Activated naive CD4-positive, alpha-beta T cell (primary cell): Measurements from ENCODE around the gene METTL21A.

Source experiments
- DNase-seq, 4 experiments: peaks; one replicate each; lab custom pipeline; 2025; lab: John Stamatoyannopoulos, UW

METTL21A gene

DNA sequence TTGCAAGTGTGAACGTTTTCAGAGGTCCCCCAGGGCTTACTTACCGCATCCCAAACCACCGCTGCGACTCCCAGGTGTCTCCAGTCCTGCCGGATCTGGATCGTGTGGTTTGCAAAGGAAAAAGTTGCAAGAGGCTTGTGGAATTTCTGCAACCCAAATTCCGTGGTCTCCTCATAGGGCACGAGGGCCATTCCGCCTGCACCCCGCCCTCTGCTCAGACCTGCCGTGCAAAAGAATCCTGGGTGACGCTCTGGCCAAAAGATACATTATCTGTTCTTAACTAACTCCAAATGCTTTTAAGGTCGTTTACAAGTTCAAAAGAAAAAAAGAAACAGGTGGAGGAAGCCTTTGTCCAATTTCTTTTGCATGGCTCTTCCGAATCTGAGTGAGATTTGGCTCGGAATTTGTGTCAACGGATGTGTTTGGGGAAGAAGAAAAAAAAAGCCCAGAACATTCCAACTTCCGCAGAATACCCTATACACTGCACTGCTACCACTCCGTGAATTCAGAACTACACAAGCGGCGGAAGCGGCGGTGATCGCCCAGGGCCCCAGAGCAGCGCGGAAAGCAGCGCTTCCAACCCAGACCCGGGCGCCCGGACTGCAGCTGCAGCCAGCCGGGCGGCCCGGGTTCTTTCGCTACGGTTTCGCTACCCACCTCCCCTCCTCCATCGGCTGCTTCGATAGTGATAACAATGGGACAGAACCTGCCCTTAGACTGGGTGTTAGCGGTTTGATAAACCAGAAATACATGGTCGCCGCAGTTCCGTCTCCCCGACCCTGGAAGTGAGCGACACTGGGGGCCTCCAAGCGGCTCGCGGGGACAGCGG lies 795 bp downstream of the METTL21A start:
- DNase-seq, result peak; percentile 31 to 54 (median 42)

GRCh38 chr2:207621501-207622039 lies 3.6 kb downstream of the METTL21A start:
- DNase-seq, result no peak

- no peak for DNase-seq
Measured at GRCh38 chr2:207619764-207620203, 5.4 kb downstream of the METTL21A start.

DNA sequence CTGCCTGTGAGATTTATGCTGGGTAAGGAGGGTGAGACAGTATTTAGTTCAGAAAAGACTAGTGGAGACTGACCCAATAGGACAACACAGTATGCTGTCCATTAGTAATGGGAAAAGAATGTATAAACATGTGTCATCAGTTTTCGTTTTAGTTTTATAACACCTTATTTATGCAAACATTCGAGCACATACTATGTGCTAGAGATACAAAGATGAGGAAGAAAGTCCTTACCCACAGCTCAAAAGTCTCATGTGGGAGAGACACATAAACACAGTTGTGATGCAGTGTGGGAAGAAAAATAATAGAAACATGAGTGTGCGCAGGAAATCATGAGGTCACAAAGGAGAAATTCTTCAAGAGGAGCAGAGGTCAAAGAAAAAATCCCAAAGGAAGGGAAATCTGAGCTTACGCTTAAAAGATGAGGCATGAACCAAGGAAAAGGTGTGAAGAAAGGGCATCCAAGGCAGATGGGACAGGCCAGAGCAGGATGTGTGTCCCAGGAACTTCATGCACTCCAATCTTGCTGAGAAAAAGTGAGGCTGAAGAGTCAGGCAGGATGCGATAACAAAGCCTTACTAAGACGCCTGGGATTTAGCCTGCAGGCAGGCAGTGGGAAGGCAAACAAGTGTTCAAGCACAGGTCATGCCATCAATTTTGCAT lies 8.1 kb downstream of the METTL21A start:
- no peak for DNase-seq

GRCh38 chr2:207616185-207616584 lies 9.0 kb downstream of the METTL21A start:
- no peak for DNase-seq

DNA sequence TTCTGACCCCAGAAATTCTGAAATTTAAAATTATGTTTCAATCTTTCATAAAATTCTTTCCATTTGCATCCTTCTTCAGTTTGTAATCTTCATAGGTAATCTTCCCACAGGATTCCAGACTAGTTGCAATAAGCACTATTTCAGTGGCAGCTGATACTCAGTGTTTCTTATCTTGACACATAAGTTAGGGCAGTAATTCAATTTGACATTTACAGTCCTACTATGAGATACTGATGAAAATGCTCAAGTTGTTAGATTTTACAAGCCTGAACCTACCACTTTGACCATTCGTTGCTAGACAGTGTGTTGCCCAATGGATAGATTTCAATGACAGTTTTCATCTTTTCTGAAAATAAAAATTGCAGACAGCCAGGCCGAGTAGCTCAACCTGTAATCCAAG lies 10.4 kb downstream of the METTL21A start:
- DNase-seq, result no peak

DNA sequence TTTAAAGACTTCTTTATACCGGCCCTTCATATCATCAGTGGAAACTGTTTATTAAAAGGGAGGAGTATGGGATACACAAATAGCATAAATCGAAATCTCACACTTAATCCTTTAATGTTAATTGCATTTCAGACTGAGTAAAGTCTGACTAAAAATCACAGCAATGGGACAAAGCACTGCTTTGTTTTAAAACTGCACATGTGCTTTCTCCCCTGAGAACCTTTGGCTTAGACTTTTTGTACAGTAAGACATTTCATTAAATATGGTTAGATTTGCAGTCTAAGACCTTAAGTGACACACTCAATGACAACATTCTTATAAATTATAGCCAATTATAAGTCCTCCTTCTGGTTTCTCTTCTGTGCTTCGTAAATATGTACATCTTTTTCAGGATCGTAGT lies 12.5 kb downstream of the METTL21A start:
- no peak for DNase-seq

GRCh38 chr2:207606829-207607228 lies 18.4 kb downstream of the METTL21A start:
- no peak for DNase-seq

DNA sequence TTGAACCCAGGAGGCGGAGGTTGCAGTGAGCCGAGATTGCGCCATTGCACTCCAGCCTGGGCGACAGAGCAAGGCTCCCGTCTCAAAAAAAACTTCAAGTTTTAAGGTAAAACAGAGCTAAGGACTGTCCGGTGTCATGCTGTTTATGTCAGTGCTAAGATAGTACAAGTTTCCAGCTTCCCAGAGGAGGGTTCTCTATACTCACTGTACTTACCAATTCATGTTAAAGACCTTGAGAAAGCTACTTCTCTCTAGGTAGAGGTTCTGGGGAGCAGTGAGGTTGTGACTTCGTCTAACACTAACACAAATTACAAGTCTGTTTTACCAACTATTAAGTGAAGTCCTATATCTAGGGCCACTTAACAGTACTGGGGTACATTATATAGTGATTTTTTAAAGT lies 18.8 kb downstream of the METTL21A start:
- DNase-seq, result no peak

GRCh38 chr2:207603486-207603885 lies 21.7 kb downstream of the METTL21A start:
- no peak for DNase-seq

DNA sequence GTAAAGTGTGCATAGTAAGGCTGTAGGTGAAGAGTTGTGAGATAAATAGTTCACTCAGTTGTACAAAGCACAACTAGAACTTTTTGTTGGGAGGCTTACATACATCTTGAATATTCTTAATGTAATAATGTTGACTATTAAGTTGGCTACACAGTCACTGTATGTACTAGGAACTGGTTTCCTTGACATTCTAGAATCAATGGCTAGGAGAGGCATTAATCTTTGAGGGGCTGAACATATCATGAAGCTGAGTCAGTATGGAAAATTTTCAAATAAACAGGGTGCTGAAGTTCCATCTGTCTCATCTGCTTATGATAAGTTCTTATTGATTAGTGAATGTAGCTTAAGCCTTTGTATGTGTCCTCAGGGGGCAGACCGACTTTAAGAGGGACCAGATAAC lies 23.4 kb downstream of the METTL21A start:
- no peak for DNase-seq

DNA sequence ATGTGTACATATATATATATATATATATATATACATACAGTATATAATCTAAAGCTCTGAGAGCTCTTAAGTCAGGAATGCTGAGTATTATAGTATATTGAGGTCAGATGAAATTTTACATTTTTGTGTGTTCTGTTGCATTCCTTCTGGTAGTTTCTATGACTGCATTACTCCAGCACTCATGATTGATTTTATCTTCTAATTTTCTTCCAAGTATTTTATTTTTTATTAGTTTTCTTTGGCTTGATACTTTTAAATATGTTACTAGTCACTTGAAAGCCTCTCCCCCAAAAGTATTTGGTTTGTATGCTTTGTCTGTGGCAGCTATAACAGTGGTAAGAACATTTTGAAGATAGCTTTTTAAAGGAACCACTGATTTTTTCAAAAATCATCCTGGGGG lies 25.0 kb downstream of the METTL21A start:
- no peak for DNase-seq

DNA sequence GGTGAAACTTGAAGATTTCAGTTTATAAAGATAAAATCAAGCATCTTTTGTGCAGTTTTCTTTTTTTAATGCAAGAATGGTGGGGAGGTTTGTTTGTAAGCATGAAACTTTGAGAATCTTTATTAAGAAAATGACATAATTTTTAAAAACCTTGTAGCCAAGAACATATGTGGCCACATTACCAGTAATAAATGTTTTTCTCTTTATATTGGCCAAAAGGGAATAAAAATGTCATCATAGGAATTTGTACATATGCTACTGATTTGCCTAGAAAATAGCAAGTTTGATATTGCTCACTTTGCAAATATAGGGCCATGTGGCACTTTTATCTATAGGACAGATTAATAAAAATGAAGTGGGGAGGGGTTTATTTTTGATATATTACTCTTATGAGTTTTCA lies 25.6 kb downstream of the METTL21A start:
- no peak for DNase-seq

- DNase-seq, result no peak
Measured at GRCh38 chr2:207594731-207595130, 30.5 kb downstream of the METTL21A start.

GRCh38 chr2:207594264-207594663 lies 30.9 kb downstream of the METTL21A start:
- no peak for DNase-seq

DNA sequence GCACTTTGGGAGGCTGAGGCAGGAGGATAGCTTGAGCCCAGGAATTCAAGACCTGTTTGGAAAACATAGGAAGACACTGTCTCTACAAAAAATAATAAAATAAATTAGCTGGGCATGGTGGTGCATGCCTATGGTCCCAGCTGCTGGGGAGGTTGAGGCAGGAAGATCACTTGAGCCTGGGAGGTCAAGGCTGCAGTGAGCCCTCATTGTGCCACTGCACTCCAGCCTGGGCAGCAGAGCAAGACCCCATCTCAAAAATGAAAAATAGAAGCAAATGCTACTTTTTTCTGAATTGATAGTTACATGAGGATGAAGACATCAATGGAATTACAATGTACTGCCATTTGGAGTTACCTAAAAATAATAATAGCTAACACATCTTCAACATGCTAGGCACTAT lies 31.9 kb downstream of the METTL21A start:
- no peak for DNase-seq

DNA sequence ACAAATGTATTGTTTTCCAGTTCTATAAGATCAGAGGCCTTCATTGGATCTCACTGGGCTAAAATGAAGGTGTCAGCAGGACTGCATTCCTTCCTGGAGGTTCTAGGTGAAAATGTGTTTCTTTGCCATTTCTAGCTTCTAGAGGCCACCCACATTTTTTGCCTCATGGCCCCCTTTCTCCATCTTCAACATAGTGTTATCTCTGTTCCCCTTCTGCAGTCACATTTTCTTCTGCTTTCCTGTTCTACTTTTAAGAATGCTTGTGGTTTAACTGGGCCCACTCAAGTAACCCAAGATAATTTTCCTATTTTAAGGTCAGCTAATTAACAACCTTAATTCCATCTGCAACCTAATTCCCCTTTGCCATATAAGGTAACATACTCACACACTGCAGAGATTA lies 36.1 kb downstream of the METTL21A start:
- DNase-seq, result no peak

DNA sequence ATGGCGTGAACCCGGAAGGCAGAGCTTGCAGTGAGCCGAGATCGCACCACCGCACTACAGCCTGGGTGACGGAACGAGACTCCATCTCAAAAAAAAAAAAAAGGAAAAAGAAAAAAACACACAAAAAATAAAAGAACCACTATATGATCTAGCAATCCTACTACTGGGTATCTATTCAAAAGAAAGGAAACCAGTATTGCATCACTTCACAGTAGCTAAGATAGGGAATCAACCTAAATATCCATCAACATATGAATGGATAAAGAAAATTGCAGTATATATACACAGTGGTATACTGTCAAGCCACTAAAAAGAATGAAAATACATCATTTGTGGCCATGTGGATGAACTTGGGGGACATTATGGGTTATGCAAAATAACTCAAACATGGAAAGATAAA lies 37.9 kb downstream of the METTL21A start:
- DNase-seq, result no peak

DNA sequence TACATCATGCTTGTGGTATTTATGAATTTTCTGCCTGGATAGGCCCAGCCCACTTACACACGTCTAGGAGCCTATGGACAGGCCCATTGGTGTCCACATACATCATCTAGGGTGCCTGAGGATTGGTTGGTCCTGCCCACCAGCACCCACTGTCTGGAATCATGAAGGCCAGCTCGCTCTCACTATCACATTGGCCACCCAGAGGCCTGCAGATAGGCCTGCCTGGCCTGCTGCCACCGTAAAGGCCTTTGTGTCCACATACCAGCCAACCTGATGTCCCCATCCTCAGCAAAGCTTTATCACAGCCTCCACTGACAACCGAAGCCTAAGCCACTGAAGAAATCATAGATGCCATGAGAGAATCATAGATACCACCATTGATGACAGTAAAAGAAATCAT lies 40.2 kb downstream of the METTL21A start:
- DNase-seq, result no peak

GRCh38 chr2:207571370-207571769 lies 53.8 kb downstream of the METTL21A start:
- DNase-seq, result no peak

GRCh38 chr2:207567671-207568070 lies 57.5 kb downstream of the METTL21A start:
- DNase-seq, result no peak

GRCh38 chr2:207565736-207566500 lies 59.3 kb downstream of the METTL21A start:
- DNase-seq, result no peak
